Thymus (tissue), 11 donors: ENCODE measurements around the gene MAP2. TPM values are rescaled to one million over a fixed set of nuclear protein-coding genes. Genes with fewer than 3 reads are reported as not detected.

Experiments
- DNase-seq, 9 donors: peaks; one replicate each; pipeline ENCODE4 v3.0.0-alpha.2; 2013; ENCODE audit warnings: low spot score in 9 of 9, low read depth in 6 of 9, missing footprints in 1 of 9
- H3K27ac ChIP-seq, 2 donors: one replicate each; pipeline ENCODE4 v1.5.1; 2013; ENCODE audit warnings: control low read depth in 1 of 2, low read depth in 1 of 2, low read length in 1 of 2, mild to moderate bottlenecking in 1 of 2, moderate library complexity in 1 of 2
- H3K27me3 ChIP-seq, 2 donors: one replicate each; pipeline ENCODE4 v1.5.1; 2013; ENCODE audit warnings: low read length in 1 of 2; ENCODE audit not compliant: control insufficient read depth in 2 of 2, insufficient read depth in 1 of 2
- H3K36me3 ChIP-seq, 2 donors: one replicate each; pipeline ENCODE4 v1.5.1; 2013; ENCODE audit warnings: low read length in 1 of 2, mild to moderate bottlenecking in 1 of 2, moderate library complexity in 1 of 2; ENCODE audit not compliant: control insufficient read depth in 2 of 2, insufficient read depth in 2 of 2
- H3K4me1 ChIP-seq, 2 donors: one replicate each; pipeline ENCODE4 v1.5.1; 2013; ENCODE audit warnings: low read length in 2 of 2; ENCODE audit not compliant: control insufficient read depth in 2 of 2, insufficient read depth in 2 of 2
- H3K4me3 ChIP-seq, 2 donors: one replicate each; pipeline ENCODE4 v1.5.1; 2013; ENCODE audit warnings: low read length in 2 of 2, control low read depth in 1 of 2, mild to moderate bottlenecking in 1 of 2
- H3K9me3 ChIP-seq, 2 donors: one replicate each; pipeline ENCODE4 v1.5.1; 2013; ENCODE audit warnings: low read length in 1 of 2, mild to moderate bottlenecking in 1 of 2; ENCODE audit not compliant: control insufficient read depth in 2 of 2, insufficient read depth in 1 of 2
- WGBS: extraction: QIAGEN DNeasy Blood & Tissue Kit; methylation state at CpG from one replicate; pipeline ENCODE4 v1.1.7; 2013; 5-methylcytosine and 5-hydroxymethylcytosine counted together
- polyA plus RNA-seq: library from polyadenylated mRNA; stranded (reverse); fragments of 200-250 nt; gene quantifications from one replicate; pipeline ENCODE4 v1.2.3, GENCODE V29; 2013
- total RNA-seq: library from RNA; stranded (reverse); fragments of 120-200 nt; gene quantifications from one replicate; pipeline ENCODE4 v1.2.4, GENCODE V29; 2013
- donor health status: healthy.

Gene MAP2
- total and polyA plus RNA-seq, 2 donors, result 2.5 to 5.3 TPM

DNA sequence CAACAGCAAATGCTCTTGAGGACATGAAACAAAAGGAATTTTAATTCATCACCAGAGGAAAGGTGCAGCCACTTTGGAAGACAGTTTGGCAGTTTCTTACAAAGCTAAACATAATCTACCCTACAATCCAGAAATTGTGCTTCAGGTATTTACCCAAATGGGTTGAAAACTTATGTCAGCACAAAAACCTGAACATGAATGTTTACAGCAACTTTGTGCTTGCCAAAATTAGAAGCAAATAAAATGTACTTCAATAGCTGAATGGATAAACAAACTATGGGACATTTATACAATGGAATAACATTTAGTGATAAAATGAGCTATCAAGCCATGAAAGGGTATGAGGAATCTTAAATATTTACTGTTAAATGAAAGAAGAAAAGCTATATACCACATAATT lies 6.9 kb upstream of the MAP2 start:
- no peaks in the 10 kb centered on the region for H3K36me3 ChIP-seq
- no peaks in the 10 kb centered on the region for H3K4me1 ChIP-seq
- no peak for DNase-seq

DNA sequence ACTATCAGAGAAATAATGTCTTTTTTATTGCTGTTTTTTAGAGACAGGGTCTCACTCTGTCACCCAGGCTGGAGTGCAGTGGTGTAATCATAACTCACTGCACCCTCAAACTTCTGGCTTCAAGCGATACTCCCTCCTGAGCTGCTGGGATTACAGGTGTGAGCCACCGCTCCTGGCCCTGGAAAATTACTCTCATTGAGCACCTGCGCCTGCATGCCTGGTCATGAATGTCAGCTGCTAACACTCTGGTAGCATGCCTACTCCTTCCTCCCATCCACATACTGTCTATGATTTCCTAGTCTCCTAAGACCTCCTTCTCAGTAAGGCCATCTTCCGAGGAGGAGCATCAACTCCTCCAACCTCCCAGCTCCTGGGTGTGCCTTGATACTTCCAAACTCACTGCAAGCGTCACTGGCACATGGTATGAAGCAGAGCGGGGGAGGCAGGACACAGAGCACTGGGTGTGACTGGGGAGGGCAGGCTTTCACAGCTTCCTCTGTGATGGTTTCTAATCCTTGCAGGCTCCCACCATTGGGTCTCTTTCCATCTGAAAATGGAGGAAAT lies 1.6 kb upstream of the MAP2 start:
- no peaks in the 10 kb centered on the region for H3K9me3 ChIP-seq
- peaks cover 9% of the 10 kb centered on the region in 2 donors for H3K4me1 ChIP-seq
- H3K36me3 ChIP-seq, result no peaks in the 10 kb centered on the region
- no peak for DNase-seq
- H3K27ac ChIP-seq, result no peak overlapping the region
- 95% methylated on average over 6 of the region's 6 CpGs for WGBS
- H3K4me3 ChIP-seq, result no peak overlapping the region
- peaks cover 0 to 23% of the 10 kb centered on the region in 2 donors for H3K27me3 ChIP-seq

More for the DNA sequence above, 6.9 kb upstream of the MAP2 start:
- no peaks in the 10 kb centered on the region for H3K9me3 ChIP-seq
- no peak overlapping the region for H3K27ac ChIP-seq
- H3K4me3 ChIP-seq, result no peak overlapping the region
- H3K27me3 ChIP-seq, result no peaks in the 10 kb centered on the region

DNA sequence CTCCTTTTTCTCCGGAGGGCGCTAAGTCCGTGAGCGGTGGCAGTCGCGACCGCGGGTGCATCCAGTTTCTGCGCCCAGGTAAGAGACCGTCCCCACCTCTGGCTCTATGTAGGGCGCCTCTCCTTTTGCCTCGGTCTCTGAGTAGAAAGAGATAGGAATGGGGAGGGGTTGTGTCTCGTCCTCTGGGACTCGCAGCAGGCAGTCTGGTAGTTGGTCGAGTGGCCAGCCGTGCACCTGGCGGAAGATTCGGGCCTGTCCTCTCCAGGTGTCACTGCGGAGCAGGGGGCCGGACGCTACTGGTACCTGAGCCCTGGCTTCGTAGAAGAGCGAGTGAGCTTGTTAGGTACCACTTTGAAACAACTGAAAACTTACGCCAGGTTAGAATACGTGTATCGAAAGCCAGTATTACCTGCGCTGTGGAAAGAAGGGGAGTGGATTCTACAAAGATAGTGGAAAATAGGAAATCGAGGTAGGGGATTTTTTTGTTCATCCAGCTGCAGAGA lies 403 bp downstream of the MAP2 start:
- Histone ChIP-seq H3K27me3 (peaks cover 0 to 23% of the 10 kb centered on the region in 2 donors), H3K4me3 (peak overlapping the region; percentile 41 to 47), H3K36me3 (no peaks in the 10 kb centered on the region), H3K4me1 (peaks cover 9% of the 10 kb centered on the region in 2 donors), H3K27ac (no peak overlapping the region), H3K9me3 (no peaks in the 10 kb centered on the region)
- no peak for DNase-seq
- WGBS, result 3% methylated on average over 28 of the region's 28 CpGs

DNA sequence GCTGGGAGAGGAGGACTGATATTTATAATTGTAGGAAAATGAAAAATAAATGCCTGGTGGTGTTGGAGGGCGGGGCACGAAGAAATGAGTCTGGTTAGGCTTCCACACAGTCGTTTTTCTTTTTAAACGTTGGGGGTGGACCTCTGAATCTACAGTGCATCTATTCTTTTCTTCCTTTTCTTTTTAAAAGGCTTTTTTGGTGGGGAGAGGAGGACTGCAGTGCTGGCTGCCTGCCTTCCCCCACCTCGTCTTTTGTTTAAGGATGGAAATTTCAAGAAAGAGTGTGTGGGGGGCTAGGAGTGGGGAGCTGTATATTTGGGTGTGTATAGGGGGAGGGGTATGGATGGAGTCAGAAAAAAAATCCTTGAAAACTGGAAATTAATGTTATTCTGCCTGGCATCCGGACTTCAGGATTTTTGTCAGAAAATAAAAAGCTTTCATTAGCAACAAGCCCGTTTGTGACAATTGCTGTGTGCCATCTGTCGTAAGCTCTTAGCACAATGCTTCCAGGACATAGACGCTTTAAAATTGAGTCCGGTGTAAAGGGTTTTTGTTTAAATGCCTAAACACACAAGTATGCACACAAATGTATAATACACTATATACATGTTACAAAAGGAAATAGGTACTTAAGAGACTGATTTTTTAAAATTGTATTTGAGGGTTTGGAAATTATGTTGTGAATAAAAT lies 1.1 kb downstream of the MAP2 start:
- Histone ChIP-seq H3K4me1 (peaks cover 9% of the 10 kb centered on the region in 2 donors), H3K36me3 (no peaks in the 10 kb centered on the region), H3K27ac (no peak overlapping the region), H3K27me3 (peaks cover 0 to 23% of the 10 kb centered on the region in 2 donors), H3K4me3 (peak overlapping the region; percentile 41 to 47), H3K9me3 (no peaks in the 10 kb centered on the region)
- DNase-seq, result no peak
- 15% methylated on average over 10 of the region's 10 CpGs for WGBS

DNA sequence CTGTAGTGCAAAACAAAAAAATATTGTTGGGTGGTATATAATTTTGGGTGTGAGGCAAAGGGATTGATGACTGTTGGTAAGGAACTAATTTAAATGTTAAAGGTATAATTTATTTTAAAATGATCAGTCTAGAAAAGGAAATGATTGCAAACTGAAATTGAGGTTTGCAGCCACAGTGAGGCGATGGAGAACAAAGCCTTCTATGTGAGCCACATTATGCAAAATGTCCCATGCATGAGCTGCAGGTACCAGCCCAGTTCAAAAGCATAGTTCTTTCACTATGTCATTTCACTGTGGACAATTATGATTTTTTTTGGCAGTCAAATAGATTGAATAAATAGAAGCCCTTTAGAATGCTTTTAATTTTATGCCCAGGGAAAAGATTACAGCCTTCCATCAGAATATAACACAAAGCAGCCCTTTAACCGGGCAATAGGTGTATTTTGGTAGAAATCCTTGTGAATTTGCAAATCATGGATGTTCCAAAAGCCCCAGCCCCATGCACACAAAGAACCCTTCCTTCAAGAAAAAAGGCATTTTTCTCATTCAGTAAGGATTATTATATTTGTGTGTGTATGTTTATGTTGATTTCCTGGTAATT lies 1.7 kb downstream of the MAP2 start:
- peak in 1 of 9 donors; percentile 26 for DNase-seq
- peaks cover 9% of the 10 kb centered on the region in 2 donors for H3K4me1 ChIP-seq

DNA sequence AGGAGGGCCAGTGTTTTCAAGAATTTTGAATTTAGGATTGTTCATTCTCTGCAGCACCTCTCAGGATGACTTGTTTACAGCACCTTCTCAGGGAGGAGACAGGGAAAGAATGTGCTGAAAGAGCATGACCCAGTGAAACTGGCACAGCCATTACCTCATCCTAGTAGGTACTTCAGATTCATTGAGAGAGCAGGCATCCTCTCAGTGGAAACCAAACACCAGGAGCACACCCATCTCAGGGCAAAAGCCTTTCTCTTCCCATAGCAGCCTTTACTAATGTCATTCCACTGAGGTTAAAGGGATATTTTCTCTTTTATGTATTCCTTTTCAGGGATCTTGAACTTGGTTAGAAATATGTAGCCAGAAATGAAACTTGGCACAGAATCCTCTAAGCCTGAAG lies 2.6 kb downstream of the MAP2 start:
- Histone ChIP-seq H3K27me3 (peaks cover 0 to 23% of the 10 kb centered on the region in 2 donors), H3K4me1 (peaks cover 9% of the 10 kb centered on the region in 2 donors), H3K4me3 (no peak overlapping the region), H3K9me3 (no peaks in the 10 kb centered on the region), H3K36me3 (no peaks in the 10 kb centered on the region), H3K27ac (no peak overlapping the region)
- no peak for DNase-seq

More for the DNA sequence above, 1.7 kb downstream of the MAP2 start:
- Histone ChIP-seq H3K27ac (no peak overlapping the region), H3K36me3 (no peaks in the 10 kb centered on the region), H3K27me3 (peaks cover 0 to 23% of the 10 kb centered on the region in 2 donors), H3K9me3 (no peaks in the 10 kb centered on the region), H3K4me3 (no peak overlapping the region)
- 51% methylated on average over 2 of the region's 2 CpGs for WGBS

DNA sequence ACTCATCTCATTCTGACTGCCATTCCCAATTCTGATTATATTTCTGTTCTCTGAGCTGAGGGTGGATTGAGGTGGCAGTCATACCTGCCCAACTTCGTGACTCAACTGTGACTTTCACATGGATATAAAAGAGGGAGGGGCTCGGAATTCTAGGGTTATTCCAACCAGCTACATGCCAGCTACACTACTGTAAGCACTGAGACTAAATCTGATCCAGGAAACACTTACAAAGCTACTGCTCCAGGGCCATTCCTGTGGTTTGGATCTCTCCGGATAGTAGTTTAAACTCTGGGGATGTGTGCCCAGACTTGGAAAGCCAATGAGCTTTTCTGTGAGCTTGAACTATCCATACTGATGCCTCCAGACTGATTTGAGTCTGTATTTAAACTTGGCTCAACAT lies 7.9 kb downstream of the MAP2 start:
- H3K27ac ChIP-seq, result no peak overlapping the region
- WGBS, result 90% methylated on average over 3 of the region's 3 CpGs
- H3K4me3 ChIP-seq, result no peak overlapping the region
- no peak for DNase-seq
- H3K4me1 ChIP-seq, result no peaks in the 10 kb centered on the region
- H3K36me3 ChIP-seq, result no peaks in the 10 kb centered on the region
- no peaks in the 10 kb centered on the region for H3K27me3 ChIP-seq
- H3K9me3 ChIP-seq, result no peaks in the 10 kb centered on the region

DNA sequence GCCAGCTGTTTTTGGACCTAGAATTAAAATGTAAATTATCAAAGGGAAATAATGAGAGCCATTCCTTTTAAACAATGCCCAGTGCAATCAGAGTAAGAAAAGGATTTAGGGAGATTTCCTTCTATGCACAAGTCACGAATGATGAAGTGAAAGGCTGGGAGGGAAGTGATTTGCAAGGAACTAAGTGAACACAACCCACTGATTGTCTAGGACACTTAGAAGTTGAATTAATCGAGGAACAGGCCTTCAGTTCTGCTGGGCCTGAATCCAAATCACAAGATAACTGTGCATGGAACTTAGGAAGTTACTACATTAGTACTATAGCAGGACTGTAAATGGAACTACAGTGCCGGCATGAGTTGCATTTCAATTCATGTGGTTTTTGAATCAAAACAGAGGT lies 17.7 kb downstream of the MAP2 start:
- no peaks in the 10 kb centered on the region for H3K27me3 ChIP-seq
- WGBS, result 90% methylated on average over 3 of the region's 3 CpGs
- no peaks in the 10 kb centered on the region for H3K36me3 ChIP-seq
- no peak for DNase-seq
- no peaks in the 10 kb centered on the region for H3K9me3 ChIP-seq
- no peak overlapping the region for H3K4me3 ChIP-seq
- no peaks in the 10 kb centered on the region for H3K4me1 ChIP-seq
- H3K27ac ChIP-seq, result no peak overlapping the region

DNA sequence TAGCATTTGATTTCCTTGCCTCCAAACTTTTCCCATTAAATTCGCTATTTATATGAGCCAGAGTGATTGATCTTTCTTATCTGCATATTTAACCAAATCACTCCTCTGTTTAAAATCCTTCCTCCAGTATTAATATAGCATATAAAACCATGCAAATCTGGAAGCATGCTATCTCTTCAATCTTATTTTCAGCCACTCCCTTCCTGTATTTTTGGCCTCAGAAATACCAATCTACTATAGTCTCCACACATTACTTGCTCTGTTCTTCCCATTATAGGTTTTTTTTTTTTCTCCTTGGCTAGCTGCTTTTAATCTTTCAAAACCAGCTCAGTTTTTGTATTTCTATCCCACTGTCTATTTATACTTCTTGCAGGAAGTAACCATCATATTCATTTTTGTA lies 19.1 kb downstream of the MAP2 start:
- no peaks in the 10 kb centered on the region for H3K36me3 ChIP-seq
- no peaks in the 10 kb centered on the region for H3K9me3 ChIP-seq
- WGBS, result 96% methylated on average over 1 of the region's 1 CpG
- H3K4me3 ChIP-seq, result no peak overlapping the region
- H3K27ac ChIP-seq, result no peak overlapping the region
- DNase-seq, result no peak
- H3K4me1 ChIP-seq, result no peaks in the 10 kb centered on the region
- H3K27me3 ChIP-seq, result no peaks in the 10 kb centered on the region
